ENCODE data around the gene CDH5.

Gene CDH5

DNA sequence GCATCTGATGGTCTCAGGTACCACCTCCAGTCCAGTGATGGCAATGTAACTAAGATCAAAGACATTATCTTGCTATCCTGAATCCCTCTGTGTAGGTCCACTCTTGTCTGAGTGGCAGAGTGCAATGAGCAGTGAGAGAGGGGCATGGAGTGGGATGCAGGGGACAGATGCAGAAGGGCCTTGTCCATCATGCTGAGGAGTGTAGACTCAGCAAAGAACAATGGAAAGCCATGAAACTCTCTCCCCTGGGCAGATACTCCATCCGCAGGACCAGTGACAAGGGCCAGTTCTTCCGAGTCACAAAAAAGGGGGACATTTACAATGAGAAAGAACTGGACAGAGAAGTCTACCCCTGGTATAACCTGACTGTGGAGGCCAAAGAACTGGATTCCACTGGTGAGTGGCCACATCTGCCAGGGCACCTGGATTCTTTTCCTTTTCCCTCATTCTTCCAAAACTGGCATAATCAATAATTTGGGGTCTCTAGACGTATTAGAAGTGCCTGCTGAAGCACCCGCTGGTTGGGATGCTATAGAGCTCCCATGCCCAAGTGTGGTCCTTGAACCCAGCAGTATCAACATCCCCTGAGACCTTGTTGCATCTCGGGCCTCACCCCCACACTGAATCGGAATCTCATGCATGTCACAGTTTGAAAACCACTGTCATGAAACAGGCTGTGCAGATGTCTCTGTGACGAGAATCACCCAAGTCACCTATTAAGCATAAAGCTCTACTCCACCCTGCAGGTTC is 29.5 kb downstream of the CDH5 start:
- DNase-seq: no peak

DNA sequence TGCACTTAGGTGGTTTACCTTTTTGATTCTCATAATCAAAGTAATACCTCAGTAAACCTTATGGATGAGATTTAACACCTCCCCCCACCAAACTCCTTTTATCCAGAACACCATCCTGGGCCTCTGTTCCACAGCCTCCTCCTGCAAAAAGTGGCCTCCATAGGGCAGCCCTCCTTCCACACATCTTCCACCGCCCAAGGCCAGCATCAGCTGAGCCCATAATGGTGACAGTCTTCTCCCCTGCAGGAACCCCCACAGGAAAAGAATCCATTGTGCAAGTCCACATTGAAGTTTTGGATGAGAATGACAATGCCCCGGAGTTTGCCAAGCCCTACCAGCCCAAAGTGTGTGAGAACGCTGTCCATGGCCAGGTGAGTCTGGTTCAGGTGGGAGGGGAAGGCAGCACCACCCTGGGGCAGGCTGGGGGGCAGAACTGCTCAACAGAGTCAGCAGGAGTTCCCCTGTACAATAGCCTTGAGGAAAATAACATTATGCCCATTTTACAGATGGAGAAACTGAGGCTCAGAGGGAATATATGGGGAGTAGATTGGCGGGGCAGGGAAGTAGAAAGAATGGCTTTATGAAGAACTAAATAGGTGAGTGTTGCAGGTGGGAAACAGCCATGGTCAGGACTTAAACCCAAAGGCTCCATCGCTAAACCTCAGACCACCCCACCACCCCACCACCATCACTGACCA is 31.4 kb downstream of the CDH5 start:
- DNase-seq: no peak

DNA sequence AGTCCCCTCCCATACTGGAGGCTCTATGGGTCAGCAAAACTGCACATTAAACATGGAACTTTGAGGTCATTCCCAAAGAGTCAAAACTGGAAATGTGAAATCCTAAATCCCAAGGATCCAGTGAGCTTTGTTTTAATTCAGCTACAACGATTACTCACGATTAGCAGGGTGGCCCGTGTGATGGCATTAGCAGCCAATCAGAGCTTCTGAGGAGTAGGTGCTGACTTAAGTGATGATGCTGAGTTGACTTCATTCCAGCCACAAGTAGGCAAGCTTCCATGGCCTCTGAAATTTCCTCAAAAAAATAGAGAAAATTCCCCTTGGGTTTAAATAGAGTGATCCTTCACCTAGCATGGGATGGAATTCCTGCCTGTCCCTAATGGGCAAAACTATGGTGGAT is 32.5 kb downstream of the CDH5 start:
- DNase-seq: no peak

DNA sequence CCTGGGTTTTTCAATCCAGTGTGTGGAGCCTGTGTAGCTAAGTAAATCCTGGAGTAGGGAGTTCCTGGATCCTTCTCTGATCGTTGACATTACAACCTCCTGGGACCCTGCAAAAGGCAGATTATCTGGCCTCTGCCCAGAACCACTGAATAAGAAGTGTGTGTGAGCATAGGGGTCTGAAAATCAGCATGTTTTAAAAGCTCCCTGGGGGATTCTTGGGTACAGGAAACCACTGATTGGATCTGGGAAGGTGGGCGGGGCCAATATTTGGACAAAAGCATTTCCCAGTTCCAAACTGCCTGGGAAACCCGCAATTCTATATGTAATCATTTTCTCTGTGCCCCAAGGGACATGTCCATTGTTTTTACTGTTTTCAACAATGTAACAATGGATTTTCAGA is 33.4 kb downstream of the CDH5 start:
- peak; percentile 35 for DNase-seq

DNA sequence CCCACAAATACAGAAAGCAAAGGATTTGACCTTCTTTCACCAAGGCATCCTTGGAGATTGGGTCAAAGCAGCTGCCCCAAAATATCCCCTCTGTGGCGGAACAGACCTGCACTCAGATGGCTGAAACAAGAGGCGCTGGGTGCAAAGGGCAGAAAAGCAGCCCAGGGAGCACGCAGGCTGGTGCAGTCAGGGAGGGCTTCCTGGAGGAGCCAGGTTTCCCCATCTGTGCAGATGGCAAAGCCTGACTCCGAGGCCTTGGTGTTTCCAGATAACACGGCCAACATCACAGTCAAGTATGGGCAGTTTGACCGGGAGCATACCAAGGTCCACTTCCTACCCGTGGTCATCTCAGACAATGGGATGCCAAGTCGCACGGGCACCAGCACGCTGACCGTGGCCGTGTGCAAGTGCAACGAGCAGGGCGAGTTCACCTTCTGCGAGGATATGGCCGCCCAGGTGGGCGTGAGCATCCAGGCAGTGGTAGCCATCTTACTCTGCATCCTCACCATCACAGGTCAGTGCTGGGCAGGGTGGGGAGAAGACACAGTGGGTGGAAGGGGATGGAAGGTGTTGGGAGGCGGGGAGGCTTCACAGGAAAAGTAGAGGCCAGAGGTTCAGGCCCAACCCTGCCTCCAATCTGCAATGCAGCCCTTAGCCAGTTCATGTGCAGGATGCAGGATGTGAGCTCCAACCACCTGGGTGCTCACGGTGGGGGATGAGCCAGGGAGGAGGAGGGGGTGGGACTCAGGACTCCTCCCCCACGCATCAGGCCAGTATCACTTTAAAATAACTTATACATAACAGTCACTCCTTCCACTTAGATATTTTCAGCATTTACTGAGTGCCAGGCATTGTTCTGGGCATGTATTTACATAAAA is 34.3 kb downstream of the CDH5 start:
- DNase-seq: no peak

DNA sequence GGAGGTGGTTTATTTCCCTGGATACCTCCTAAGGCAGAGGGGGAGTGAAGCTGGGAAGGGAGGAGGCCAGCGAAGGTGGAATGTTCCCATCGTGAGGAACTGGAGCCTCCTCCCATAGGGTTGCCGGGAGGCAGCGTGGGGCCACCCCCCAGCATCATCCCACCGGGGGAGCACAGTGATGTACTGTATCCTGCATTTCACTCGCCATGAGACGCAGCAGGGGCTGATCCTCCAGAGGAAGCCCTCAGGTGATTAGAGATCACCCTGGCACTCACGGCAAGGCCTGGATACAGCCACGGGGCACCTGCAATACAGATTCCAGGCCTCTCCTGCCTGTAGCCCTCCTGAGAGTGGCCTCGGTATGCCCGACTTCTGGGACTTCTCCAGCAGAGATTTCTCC is 35.1 kb downstream of the CDH5 start:
- no peak for DNase-seq

DNA sequence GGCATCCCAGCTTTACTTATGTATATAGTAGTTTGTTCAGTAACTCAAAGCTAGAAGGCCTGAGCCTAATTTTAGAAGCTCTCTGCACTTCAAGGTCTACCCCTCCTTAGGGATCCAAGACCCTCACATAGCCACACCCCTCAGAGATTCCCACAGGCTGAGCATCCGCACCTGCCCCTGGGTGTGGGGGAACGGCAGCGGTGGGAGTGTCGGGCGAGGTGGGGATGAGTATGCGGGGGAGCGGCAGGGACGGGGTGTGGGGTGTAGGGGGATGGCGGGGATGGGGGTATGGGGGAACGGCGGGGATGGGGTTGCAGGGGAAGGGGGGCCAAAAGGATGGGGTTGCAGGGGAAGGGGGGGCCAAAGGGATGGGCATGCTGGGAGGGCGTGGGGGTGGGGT is 35.7 kb downstream of the CDH5 start:
- DNase-seq: no peak

DNA sequence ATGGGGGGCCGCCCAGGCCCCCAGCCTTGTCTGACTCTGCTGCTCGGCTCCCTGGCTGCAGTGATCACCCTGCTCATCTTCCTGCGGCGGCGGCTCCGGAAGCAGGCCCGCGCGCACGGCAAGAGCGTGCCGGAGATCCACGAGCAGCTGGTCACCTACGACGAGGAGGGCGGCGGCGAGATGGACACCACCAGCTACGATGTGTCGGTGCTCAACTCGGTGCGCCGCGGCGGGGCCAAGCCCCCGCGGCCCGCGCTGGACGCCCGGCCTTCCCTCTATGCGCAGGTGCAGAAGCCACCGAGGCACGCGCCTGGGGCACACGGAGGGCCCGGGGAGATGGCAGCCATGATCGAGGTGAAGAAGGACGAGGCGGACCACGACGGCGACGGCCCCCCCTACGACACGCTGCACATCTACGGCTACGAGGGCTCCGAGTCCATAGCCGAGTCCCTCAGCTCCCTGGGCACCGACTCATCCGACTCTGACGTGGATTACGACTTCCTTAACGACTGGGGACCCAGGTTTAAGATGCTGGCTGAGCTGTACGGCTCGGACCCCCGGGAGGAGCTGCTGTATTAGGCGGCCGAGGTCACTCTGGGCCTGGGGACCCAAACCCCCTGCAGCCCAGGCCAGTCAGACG is 36.2 kb downstream of the CDH5 start:
- DNase-seq: no peak

DNA sequence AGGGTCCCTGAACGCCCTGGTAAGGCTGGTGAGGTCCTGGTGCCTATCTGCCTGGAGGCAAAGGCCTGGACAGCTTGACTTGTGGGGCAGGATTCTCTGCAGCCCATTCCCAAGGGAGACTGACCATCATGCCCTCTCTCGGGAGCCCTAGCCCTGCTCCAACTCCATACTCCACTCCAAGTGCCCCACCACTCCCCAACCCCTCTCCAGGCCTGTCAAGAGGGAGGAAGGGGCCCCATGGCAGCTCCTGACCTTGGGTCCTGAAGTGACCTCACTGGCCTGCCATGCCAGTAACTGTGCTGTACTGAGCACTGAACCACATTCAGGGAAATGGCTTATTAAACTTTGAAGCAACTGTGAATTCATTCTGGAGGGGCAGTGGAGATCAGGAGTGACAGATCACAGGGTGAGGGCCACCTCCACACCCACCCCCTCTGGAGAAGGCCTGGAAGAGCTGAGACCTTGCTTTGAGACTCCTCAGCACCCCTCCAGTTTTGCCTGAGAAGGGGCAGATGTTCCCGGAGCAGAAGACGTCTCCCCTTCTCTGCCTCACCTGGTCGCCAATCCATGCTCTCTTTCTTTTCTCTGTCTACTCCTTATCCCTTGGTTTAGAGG is 37.1 kb downstream of the CDH5 start:
- no peak for DNase-seq

DNA sequence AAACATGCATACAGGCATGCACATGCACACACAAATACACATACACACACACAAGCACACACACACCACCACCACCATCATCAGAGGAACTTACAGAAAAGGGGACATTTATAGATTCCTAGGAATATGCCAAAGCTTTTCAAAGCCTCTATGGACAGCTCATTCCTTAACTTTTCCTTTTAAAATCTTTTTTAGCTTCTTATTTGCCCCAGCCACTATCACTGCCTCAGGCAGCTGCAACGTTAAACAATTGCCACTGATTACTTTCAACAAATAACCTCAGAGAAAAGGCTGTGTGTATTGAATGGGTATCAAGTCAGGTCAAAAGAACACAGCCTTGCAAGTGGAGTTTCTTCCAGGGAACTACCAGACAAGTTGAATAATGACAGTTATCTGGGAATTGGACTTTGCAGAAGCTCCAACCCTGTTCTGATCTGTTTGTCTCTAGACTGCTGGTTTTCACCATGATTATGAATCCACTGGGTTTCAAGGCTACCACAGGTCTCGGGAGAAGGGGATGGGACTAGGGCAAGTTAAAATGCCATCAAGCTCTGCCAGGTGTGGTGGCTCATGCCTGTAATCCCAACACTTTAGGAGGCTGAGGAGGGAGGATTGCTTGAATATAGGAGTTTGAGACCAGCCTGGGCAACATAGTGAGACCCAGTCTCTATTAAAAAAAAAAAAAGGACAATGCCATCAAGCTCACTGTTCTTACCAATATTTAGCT is 38.7 kb downstream of the CDH5 start:
- no peak for DNase-seq

DNA sequence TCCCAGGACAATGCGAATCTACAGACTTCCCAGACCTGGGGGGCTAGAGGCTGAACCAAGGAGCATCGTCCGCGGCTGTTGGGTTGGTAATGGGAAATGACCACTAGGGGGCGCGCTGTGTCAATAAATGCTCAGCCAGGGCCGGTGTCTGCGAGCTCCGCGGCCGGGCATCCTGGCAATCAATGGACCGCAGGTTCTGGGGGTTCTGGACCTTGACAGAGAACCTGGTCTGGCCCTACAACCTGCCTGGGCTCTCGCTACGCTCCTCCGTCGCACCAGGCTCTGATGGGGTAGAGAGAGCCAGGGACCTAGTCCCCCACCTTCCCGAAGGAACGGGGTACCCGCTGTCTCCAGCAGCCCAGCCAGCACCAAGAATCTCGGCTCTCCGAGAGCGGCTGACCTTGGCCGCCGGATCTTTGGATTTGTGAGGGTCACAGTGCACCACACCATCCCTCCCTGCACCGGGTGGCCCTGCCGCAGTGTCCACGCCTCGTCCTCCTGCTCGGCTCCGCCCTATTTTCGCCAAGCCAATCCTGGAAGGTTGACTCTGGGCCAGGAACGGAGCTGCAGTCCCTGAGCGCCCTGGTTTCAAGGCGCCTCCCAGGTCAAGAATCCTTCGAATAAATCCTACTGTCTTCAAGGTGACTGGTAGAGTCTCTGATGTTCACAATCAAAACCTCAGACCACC is 40.2 kb downstream of the CDH5 start:
- peak; percentile 61 for DNase-seq

DNA sequence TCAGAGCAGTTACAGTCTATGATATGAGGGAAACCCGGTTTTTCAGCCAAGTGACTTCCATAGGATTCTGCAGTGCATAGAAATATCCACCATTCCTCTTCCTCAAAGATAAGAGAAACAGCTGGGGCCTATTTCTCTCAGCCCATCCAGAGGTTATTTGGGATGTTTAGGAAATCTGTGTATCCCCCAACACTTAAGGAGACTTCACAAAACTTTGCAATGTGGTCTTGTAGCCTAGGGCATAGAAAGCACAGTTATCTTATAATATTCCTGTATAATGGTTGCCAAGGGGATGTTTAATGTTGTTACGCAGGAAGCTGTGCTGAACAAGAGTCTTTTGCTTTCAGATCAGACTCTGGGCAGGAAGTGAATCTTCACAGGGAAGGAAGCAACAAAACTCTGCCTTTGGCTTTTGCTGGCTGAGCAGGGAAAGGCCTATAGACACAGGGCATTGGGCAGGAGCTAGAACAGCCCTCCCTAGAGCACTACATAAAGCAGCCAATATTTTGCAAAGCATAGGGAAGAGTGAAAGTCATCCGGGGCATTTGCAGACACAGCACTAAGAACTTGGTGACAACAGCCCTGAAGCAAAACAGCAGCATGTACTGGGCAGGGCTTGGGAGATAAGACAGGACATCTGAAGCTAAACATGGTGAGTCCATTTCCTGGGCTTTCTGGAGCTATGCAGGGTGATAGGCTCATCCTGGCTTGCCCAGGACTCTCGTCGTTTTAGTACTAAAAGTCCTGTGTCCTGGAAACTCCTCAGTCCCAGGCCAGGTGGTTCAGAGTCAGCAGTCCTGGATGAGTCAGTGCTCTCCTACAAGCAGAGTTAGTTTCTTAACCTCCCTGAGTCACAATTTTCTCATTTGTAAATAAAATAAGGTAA is 41.9 kb downstream of the CDH5 start:
- peak; percentile 60 for DNase-seq

DNA sequence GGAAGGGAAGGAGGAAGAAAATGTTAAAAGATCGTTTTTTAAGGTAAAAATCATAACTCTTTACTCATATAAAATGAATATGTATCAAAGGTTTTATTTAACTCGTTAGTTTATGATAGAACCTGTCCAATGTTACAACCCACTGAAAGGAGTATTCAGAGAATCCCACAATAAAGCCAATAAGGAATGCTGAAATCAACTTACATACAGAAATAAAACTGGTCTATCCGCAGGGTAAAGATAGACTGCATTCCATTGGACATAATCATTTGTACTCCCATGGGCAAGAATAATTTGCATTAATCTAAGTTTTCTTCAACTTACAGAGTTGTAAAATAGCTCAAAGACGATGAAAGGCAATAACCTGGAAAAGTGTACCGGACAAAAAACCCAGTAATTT is 42.7 kb downstream of the CDH5 start:
- peak; percentile 83 for DNase-seq

DNA sequence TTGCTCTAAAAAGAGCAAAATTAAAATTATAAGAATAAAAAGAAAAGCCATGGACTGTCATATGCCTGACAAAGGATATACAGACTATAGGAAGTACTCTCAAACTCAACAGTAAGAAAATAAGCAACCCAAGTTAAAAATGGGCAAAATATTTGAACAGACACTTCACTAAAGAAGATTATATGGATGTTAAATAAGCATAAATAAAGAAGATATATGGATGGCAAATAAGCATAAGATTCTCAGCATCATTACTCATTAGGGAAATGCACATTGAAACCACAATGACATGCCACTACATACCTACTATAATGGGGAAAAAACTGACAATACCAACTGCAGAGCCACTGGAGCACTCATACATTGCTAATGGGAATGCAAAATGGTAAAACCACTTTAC is 45.7 kb downstream of the CDH5 start:
- no peak for DNase-seq

DNA sequence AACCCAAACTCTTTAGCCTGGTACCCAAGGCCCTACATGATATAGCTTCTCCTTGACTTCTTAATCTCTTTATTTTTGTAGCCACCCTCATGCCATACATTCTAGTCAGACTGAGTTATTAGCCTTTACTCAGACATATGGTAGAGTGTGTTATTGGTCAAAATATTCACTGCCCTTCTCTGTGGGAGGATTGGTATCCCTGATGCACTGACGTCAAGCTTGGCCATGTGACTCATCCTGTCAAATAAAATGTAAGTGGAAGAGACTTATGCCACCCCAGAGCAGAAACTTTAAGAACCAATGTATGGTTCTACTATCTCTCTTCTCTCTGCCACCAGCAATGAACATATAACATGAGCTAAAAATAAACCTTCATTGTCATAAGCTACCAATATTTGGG is 48.4 kb downstream of the CDH5 start:
- peak; percentile 54 for DNase-seq

DNA sequence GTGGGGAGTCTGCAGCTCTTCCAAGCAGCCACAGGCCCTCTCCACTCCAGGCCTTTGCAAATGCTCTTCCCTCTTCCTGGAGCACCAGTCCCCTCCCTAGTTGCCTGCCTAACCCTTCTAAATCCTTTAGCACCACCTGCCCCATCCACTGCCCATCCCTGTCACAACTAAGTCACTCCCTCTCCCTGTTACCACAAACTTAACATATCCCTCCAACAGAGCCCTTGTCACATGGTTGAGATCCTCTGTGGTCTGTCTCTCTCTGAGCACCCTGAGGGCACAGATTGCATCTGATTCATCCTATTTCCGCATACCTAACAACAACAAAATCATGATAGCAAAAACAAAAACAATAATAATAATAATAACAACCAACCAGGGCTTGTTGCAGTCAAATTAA is 49.6 kb downstream of the CDH5 start:
- no peak for DNase-seq

DNA sequence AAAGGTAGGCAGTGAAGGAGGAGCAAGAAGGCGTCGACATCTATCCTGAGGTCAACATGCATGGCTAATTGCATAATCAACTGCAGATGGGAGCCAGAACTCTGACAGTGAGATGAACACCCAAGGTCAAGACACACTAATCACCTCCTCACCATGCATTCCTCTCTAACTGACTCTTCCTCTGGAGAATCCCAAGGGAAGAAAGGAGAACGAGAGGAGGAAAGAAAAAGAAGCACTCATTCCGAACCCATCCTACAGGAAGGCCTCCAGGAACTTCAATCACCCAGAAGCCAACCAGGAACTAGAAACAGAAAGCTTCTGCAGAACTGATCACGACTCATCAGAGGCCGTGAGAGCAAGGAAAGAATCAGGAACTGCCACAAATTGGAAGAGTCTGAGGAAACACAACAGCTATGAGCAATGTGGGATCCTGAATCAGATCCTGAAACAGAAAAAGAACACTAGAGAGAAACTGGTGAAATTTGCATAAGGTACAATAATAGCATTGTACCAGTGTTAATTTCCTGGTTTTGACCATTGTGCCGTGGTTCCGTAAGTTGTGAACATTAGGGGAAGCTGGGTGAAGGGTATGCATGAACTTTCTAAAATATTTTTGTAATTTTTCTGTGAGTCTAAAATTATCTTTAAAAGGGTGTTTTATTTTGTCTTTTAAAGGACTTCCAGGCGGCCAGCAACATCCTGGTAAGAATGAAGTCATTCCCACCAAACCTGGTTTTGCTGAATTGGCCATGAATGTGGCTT is 50.6 kb downstream of the CDH5 start:
- peak; percentile 88 for DNase-seq

DNA sequence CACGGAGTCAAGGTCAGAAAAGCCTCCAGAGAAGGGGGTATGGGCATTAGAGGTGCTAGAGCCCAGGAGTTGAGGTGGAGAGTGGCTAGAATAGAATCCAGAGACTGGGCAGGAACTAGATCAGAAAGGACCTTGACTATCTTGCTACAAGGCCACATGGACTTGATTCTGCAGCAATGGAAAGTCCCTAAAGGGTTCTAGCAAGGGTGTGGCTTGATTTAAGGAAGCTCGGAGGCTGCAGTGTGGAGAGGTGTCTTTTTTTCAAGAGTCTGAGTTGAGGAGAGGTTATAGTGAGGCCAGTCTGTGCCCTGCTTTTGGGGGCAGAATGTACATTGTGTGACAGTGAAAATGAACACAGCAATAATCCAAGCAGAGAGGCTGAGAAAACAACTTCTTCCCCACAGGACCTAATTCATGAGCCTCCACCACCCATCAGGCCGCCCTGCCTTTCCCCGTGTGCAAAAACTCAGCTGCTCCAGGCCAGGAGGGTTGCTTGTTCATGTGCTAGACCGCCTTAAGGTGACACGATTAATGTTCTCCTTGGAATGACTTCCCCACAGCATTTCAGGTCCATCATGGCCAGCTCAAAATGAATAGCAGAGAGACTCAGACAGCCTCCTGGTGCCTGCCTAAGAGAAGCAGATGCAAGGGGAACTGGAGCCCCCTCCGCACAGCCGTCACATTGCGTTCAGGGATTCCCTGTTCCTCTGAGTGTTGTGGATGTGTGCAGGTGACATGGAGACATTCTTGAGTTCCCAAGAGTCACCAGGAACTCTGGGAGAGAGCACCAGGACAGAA is 51.9 kb downstream of the CDH5 start:
- DNase-seq: no peak

DNA sequence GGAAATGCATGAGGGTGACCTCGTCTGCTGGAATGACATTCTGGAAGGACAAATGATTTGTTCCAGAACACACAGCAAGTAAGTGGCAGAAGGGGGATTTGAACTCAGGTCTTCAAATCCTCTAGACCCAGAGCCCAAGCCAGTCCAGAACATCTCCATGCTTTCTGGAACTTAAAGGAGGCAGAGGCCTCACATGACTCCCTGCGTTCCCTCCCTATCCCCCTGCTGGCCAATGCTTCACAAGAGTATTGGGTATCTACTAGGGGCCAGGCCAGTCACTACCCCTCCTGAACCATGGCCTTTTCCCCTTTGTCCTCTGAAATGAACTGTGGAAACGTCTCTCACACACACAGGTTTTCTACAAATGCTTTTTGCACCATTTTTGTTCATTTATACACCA is 53.0 kb downstream of the CDH5 start:
- no peak for DNase-seq

Measured in fibroblast of upper back skin (primary cell).